B cell (primary cell): ENCODE data around the gene ALDH3A1.

ENCODE experiments used
- CTCF ChIP-seq: fragments of 200-600 bp; IDR thresholded peaks from one replicate; pipeline ENCODE4 v1.8.0; 2022; ENCODE audit warnings: antibody characterized with exemption, mild to moderate bottlenecking
- EZH2 ChIP-seq: IDR thresholded peaks from 2 replicates; pipeline ENCODE4 v1.6.1; 2012; ENCODE audit warnings: borderline replicate concordance, low read depth, mild to moderate bottlenecking, moderate library complexity, low read length; ENCODE audit not compliant: insufficient read depth, poor library complexity, severe bottlenecking

- TF ChIP-seq CTCF: no peak
- no peak for TF ChIP-seq EZH2
Observed at GRCh38 chr17:19755821-19756510, 7.9 kb upstream of the ALDH3A1 start.
